SU-DHL-6 (cell line): ENCODE results near the gene PRSS56.

Experiments
- H2AFZ ChIP-seq: fragments of 200-600 bp; sonication (generic); 2 replicates; pipeline ENCODE4 v1.6.1; 2014; ENCODE audit warnings: low read depth, mild to moderate bottlenecking, moderate library complexity, mixed read lengths, antibody characterized with exemption, low read length; ENCODE audit not compliant: severe bottlenecking
- H3F3A ChIP-seq: fragments of 200-600 bp; shearing (Covaris generic); 2 replicates; pipeline ENCODE4 v1.6.0; 2016; ENCODE audit warnings: antibody characterized with exemption, mild to moderate bottlenecking; ENCODE audit not compliant: insufficient read depth
- H3K27ac ChIP-seq: fragments of 200-600 bp; sonication (generic); 2 replicates; pipeline ENCODE4 v1.5.1; 2016; ENCODE audit warnings: low read depth, mild to moderate bottlenecking, low read length, moderate library complexity, mixed read lengths
- H3K27me3 ChIP-seq: fragments of 200-600 bp; sonication (generic), shearing (Covaris generic); 2 replicates; pipeline ENCODE4 v1.6.0; 2014; ENCODE audit warnings: mild to moderate bottlenecking, low read length
- H3K36me3 ChIP-seq: fragments of 200-600 bp; sonication (generic); 2 replicates; pipeline ENCODE4 v1.6.1; 2014; ENCODE audit warnings: mild to moderate bottlenecking, low read length, mixed read lengths
- H3K4me2 ChIP-seq: fragments of 300-600, 200-600 bp; shearing (Covaris generic), sonication (generic); 2 replicates; pipeline ENCODE4 v1.6.0; 2014; ENCODE audit warnings: low read length, low read depth, mild to moderate bottlenecking; ENCODE audit not compliant: poor library complexity, severe bottlenecking
- H3K4me3 ChIP-seq: fragments of 200-600 bp; sonication (generic); 2 replicates; pipeline ENCODE4 v1.5.1; 2014; ENCODE audit warnings: antibody characterized with exemption, low read length, mild to moderate bottlenecking, mixed read lengths; ENCODE audit not compliant: insufficient read depth, poor library complexity, severe bottlenecking
- H3K79me2 ChIP-seq: fragments of 200-600 bp; sonication (generic); 2 replicates; pipeline ENCODE4 v1.6.1; 2014; ENCODE audit warnings: mild to moderate bottlenecking, low read length, moderate library complexity; ENCODE audit not compliant: insufficient read depth
- H3K9ac ChIP-seq: fragments of 200-600 bp; sonication (generic); 2 replicates; pipeline ENCODE4 v1.7.0; 2014; ENCODE audit warnings: mild to moderate bottlenecking, low read length
- H3K9me2 ChIP-seq: fragments of 200-600 bp; sonication (generic); replicated peaks from 2 replicates; pipeline ENCODE4 v1.6.1; 2014; ENCODE audit warnings: low read length; ENCODE audit not compliant: insufficient read depth
- H3K9me3 ChIP-seq: fragments of 200-600 bp; sonication (generic); 2 replicates; pipeline ENCODE4 v1.6.1; 2014; ENCODE audit warnings: low read length, mixed read lengths; ENCODE audit not compliant: insufficient read depth
- H4K20me1 ChIP-seq: fragments of 200-600 bp; sonication (generic); 2 replicates; pipeline ENCODE4 v1.6.1; 2014; ENCODE audit warnings: low read depth, mild to moderate bottlenecking, antibody characterized with exemption, low read length, moderate library complexity, mixed read lengths
- CTCF ChIP-seq: fragments of 200-600 bp; sonication (generic); IDR thresholded peaks from one replicate; pipeline ENCODE4 v1.5.1; 2017; ENCODE audit warnings: antibody characterized with exemption, mild to moderate bottlenecking, low read length, moderate library complexity; ENCODE audit not compliant: insufficient read depth, poor library complexity, severe bottlenecking
- EZH2phosphoT487 ChIP-seq: fragments of 200-600 bp; sonication (generic), shearing (Covaris generic); conservative IDR thresholded peaks from 2 replicates; pipeline ENCODE4 v1.6.1; 2018; ENCODE audit warnings: mild to moderate bottlenecking, antibody characterized with exemption, low read length, moderate library complexity, mixed read lengths

PRSS56 gene

GRCh38 chr2:232556426-232556825, 36.2 kb downstream of the PRSS56 start:
- Histone ChIP-seq H3F3A (no peaks in the 10 kb centered on the region), H3K9ac (no peak overlapping the region), H3K27ac (no peak overlapping the region), H3K4me3 (no peak overlapping the region), H3K9me2 (no peaks in the 10 kb centered on the region), H3K9me3 (no peaks in the 10 kb centered on the region), H3K36me3 (peaks cover 8% of the 10 kb centered on the region; the same call in 1 of the 2 replicates), H2AFZ (no peak overlapping the region), H3K4me2 (no peak overlapping the region), H3K27me3 (no peaks in the 10 kb centered on the region), H3K79me2 (peaks cover 45% of the 10 kb centered on the region), H4K20me1 (no peaks in the 10 kb centered on the region; the same call in 1 of the 2 replicates)
- TF ChIP-seq EZH2phosphoT487 (no peak), CTCF (no peak)

GRCh38 chr2:232562515-232563151, 42.4 kb downstream of the PRSS56 start:
- Histone ChIP-seq H3K4me2 (no peak overlapping the region), H3K27me3 (no peaks in the 10 kb centered on the region), H3K9me2 (no peaks in the 10 kb centered on the region), H4K20me1 (no peaks in the 10 kb centered on the region), H3K79me2 (no peaks in the 10 kb centered on the region), H3K9me3 (no peaks in the 10 kb centered on the region), H3K27ac (no peak overlapping the region), H3K4me3 (no peak overlapping the region), H3K9ac (no peak overlapping the region), H2AFZ (no peak overlapping the region), H3K36me3 (peaks cover 10% of the 10 kb centered on the region; the same call in 1 of the 2 replicates), H3F3A (no peaks in the 10 kb centered on the region)
- TF ChIP-seq EZH2phosphoT487 (no peak), CTCF (no peak)

- H3K9ac ChIP-seq, result no peak overlapping the region
- no peaks in the 10 kb centered on the region for H3K9me2 ChIP-seq
- H3K36me3 ChIP-seq, result peaks cover 9% of the 10 kb centered on the region; the same call in 1 of the 2 replicates
- H3K27me3 ChIP-seq, result no peaks in the 10 kb centered on the region
- no peaks in the 10 kb centered on the region for H3K9me3 ChIP-seq
- TF ChIP-seq EZH2phosphoT487 (no peak), CTCF (no peak)
- no peaks in the 10 kb centered on the region for H4K20me1 ChIP-seq
- H3F3A ChIP-seq, result no peaks in the 10 kb centered on the region
- H2AFZ ChIP-seq, result no peak overlapping the region
- H3K4me2 ChIP-seq, result no peak overlapping the region
- H3K79me2 ChIP-seq, result no peaks in the 10 kb centered on the region
- H3K27ac ChIP-seq, result no peak overlapping the region
- no peak overlapping the region for H3K4me3 ChIP-seq
These were observed 43.4 kb downstream of the PRSS56 start for GRCh38 chr2:232563580-232563979.
